Glutamatergic neuron (in vitro differentiated cells): Measurements from ENCODE around the gene BMPR2. TPM values are rescaled to one million over a fixed set of nuclear protein-coding genes. Genes with fewer than 3 reads are reported as not detected.

Source experiments
- DNase-seq: peaks from one replicate; pipeline ENCODE4 v3.0.0; 2022
- H3K27ac Mint-ChIP-seq: one replicate; pipeline ENCODE4 v1.8.0; 2020; ENCODE audit warnings: mild to moderate bottlenecking, mixed read lengths, inconsistent platforms; ENCODE audit not compliant: unreplicated experiment
- H3K27me3 Mint-ChIP-seq: one replicate; pipeline ENCODE4 v1.8.0; 2020; ENCODE audit warnings: mild to moderate bottlenecking, moderate library complexity, mixed read lengths, inconsistent platforms; ENCODE audit not compliant: unreplicated experiment
- H3K36me3 Mint-ChIP-seq: one replicate; pipeline ENCODE4 v1.8.0; 2020; ENCODE audit warnings: mild to moderate bottlenecking, mixed read lengths, inconsistent platforms; ENCODE audit not compliant: unreplicated experiment
- H3K4me1 Mint-ChIP-seq: one replicate; pipeline ENCODE4 v1.8.0; 2020; ENCODE audit warnings: mild to moderate bottlenecking, low read depth, mixed read lengths, inconsistent platforms; ENCODE audit not compliant: unreplicated experiment
- H3K4me3 Mint-ChIP-seq: one replicate; pipeline ENCODE4 v1.8.0; 2020; ENCODE audit warnings: mild to moderate bottlenecking, mixed read lengths, inconsistent platforms; ENCODE audit not compliant: unreplicated experiment
- H3K9me3 Mint-ChIP-seq: one replicate; pipeline ENCODE4 v1.8.0; 2020; ENCODE audit warnings: mild to moderate bottlenecking, moderate library complexity, mixed read lengths, inconsistent platforms; ENCODE audit not compliant: unreplicated experiment
- CTCF ChIP-seq: fragments of 200-600 bp; sonication (generic); IDR thresholded peaks from one replicate; pipeline ENCODE4 v1.5.0; 2021; ENCODE audit not compliant: partially characterized antibody, unreplicated experiment
- total RNA-seq: library from RNA; stranded (reverse); fragmentation: NEBNext Ultra II Directional; extraction: Animal tissue kit (Norgen Biotek cat#: 25700); gene quantifications from one replicate; pipeline ENCODE4 v1.2.1, GENCODE V29; 2021; ENCODE audit not compliant: unreplicated experiment

The BMPR2 gene
- total RNA-seq, 1 donor from 2014 or later: 95.0 TPM

GRCh38 chr2:202405798-202406197 lies 29.7 kb downstream of the BMPR2 start:
- no peak overlapping the region for H3K4me3 Mint-ChIP-seq
- DNase-seq: no peak
- no peaks in the 10 kb centered on the region for H3K27me3 Mint-ChIP-seq
- no peak overlapping the region for H3K27ac Mint-ChIP-seq
- H3K9me3 Mint-ChIP-seq: peaks cover 2% of the 10 kb centered on the region
- H3K4me1 Mint-ChIP-seq: peaks cover 7% of the 10 kb centered on the region
- H3K36me3 Mint-ChIP-seq: no peaks in the 10 kb centered on the region
- TF ChIP-seq CTCF: no peak

GRCh38 chr2:202406445-202406978 lies 30.4 kb downstream of the BMPR2 start:
- no peak overlapping the region for H3K27ac Mint-ChIP-seq
- no peak for DNase-seq
- TF ChIP-seq CTCF: no peak
- H3K4me1 Mint-ChIP-seq: peaks cover 9% of the 10 kb centered on the region
- H3K9me3 Mint-ChIP-seq: peaks cover 2% of the 10 kb centered on the region
- no peaks in the 10 kb centered on the region for H3K36me3 Mint-ChIP-seq
- no peaks in the 10 kb centered on the region for H3K27me3 Mint-ChIP-seq
- no peak overlapping the region for H3K4me3 Mint-ChIP-seq

- Mint-ChIP-seq H3K4me3 (no peak overlapping the region), H3K4me1 (peaks cover 9% of the 10 kb centered on the region), H3K9me3 (no peaks in the 10 kb centered on the region), H3K27ac (no peak overlapping the region), H3K36me3 (no peaks in the 10 kb centered on the region), H3K27me3 (no peaks in the 10 kb centered on the region)
- DNase-seq: no peak
- TF ChIP-seq CTCF: no peak
Observed at GRCh38 chr2:202408546-202409140, 32.5 kb downstream of the BMPR2 start.

GRCh38 chr2:202410092-202410491 lies 34.0 kb downstream of the BMPR2 start:
- DNase-seq: no peak
- Mint-ChIP-seq H3K4me3 (no peak overlapping the region), H3K27me3 (no peaks in the 10 kb centered on the region), H3K27ac (no peak overlapping the region), H3K4me1 (peaks cover 9% of the 10 kb centered on the region), H3K36me3 (no peaks in the 10 kb centered on the region), H3K9me3 (no peaks in the 10 kb centered on the region)
- TF ChIP-seq CTCF: no peak

- Mint-ChIP-seq H3K4me3 (no peak overlapping the region), H3K9me3 (no peaks in the 10 kb centered on the region), H3K4me1 (peaks cover 6% of the 10 kb centered on the region), H3K27ac (no peak overlapping the region), H3K36me3 (no peaks in the 10 kb centered on the region), H3K27me3 (no peaks in the 10 kb centered on the region)
- TF ChIP-seq CTCF: no peak
- DNase-seq: no peak
Observed at GRCh38 chr2:202411097-202411496, 35.0 kb downstream of the BMPR2 start.
